Measurements from ENCODE around the gene SKI.

GRCh38 chr1:2266301-2266975, 38.3 kb downstream of the SKI start:
- no peak for TF ChIP-seq CTCF (IDR thresholded peaks at IDR 0.05)
- no peak for TF ChIP-seq POLR2A (IDR thresholded peaks at IDR 0.05)
- TF ChIP-seq POLR2AphosphoS5 (IDR thresholded peaks at IDR 0.05; ENCODE audit: insufficient read depth in 1 of 2, low read depth in 1 of 2): no peak
